HL-60 (cell line): ENCODE measurements around the gene TBC1D9.

Experiments
- DNase-seq, 2 experiments: peaks; one replicate each; pipeline ENCODE4 v3.0.0-alpha.2; 2010 to 2020; ENCODE audit warnings: low read depth in 1 of 2, low spot score in 1 of 2
- H3K27ac ChIP-seq: fragments of 250-450 bp; sonication (Bioruptor Pico); replicated peaks from 2 replicates; pipeline ENCODE4 v1.5.1; 2020; ENCODE audit warnings: mild to moderate bottlenecking, moderate library complexity
- H3K27me3 ChIP-seq: fragments of 250-450 bp; sonication (Bioruptor Pico); 2 replicates; pipeline ENCODE4 v1.5.1; 2021; ENCODE audit warnings: mild to moderate bottlenecking, moderate library complexity; ENCODE audit not compliant: insufficient read depth, poor library complexity, severe bottlenecking
- H3K4me3 ChIP-seq: replicated peaks from 2 replicates; pipeline ENCODE4 v1.5.1; 2011; ENCODE audit warnings: mild to moderate bottlenecking, control low read depth, low read length; ENCODE audit not compliant: insufficient read depth
- CTCF ChIP-seq: IDR thresholded peaks from one replicate; pipeline ENCODE4 v1.5.1; 2011; ENCODE audit warnings: low read length, control low read depth, inconsistent platforms; ENCODE audit not compliant: insufficient read depth
- GABPA ChIP-seq: IDR thresholded peaks from 2 replicates; pipeline ENCODE4 v1.6.1; 2012; ENCODE audit warnings: low read depth
- POLR2AphosphoS5 ChIP-seq: IDR thresholded peaks from 2 replicates; pipeline ENCODE4 v1.6.1; 2012; ENCODE audit warnings: low read depth
- REST ChIP-seq: IDR thresholded peaks from 2 replicates; pipeline ENCODE4 v1.6.1; 2012; ENCODE audit warnings: low read depth; ENCODE audit not compliant: insufficient replicate concordance
- SPI1 ChIP-seq: IDR thresholded peaks from 2 replicates; pipeline ENCODE4 v1.6.1; 2012; ENCODE audit warnings: low read depth, mild to moderate bottlenecking, borderline replicate concordance

Gene TBC1D9

GRCh38 chr4:140764785-140765392, 8.7 kb upstream of the TBC1D9 start:
- Histone ChIP-seq H3K27me3 (peaks cover 5% of the 10 kb centered on the region), H3K27ac (no peak overlapping the region), H3K4me3 (no peak overlapping the region)
- TF ChIP-seq POLR2AphosphoS5, result no peak
- no peak for TF ChIP-seq GABPA
- TF ChIP-seq SPI1, result no peak
- no peak for TF ChIP-seq CTCF
- TF ChIP-seq REST, result no peak
- no peak for DNase-seq

GRCh38 chr4:140762202-140762601, 6.0 kb upstream of the TBC1D9 start:
- DNase-seq, result no peak
- H3K27me3 ChIP-seq, result peaks cover 11% of the 10 kb centered on the region
- no peak overlapping the region for H3K27ac ChIP-seq
- TF ChIP-seq POLR2AphosphoS5 (no peak), SPI1 (no peak), REST (no peak), GABPA (no peak), CTCF (no peak)
- H3K4me3 ChIP-seq, result no peak overlapping the region

- H3K4me3 ChIP-seq, result no peak overlapping the region
- peaks cover 34% of the 10 kb centered on the region for H3K27me3 ChIP-seq
- DNase-seq, result no peak
- no peak overlapping the region for H3K27ac ChIP-seq
- TF ChIP-seq POLR2AphosphoS5 (no peak), SPI1 (no peak), GABPA (no peak), CTCF (no peak), REST (no peak)
These were observed 1.0 kb upstream of the TBC1D9 start for GRCh38 chr4:140757232-140757630.
